ENCODE data around the gene DDX24.

DNA sequence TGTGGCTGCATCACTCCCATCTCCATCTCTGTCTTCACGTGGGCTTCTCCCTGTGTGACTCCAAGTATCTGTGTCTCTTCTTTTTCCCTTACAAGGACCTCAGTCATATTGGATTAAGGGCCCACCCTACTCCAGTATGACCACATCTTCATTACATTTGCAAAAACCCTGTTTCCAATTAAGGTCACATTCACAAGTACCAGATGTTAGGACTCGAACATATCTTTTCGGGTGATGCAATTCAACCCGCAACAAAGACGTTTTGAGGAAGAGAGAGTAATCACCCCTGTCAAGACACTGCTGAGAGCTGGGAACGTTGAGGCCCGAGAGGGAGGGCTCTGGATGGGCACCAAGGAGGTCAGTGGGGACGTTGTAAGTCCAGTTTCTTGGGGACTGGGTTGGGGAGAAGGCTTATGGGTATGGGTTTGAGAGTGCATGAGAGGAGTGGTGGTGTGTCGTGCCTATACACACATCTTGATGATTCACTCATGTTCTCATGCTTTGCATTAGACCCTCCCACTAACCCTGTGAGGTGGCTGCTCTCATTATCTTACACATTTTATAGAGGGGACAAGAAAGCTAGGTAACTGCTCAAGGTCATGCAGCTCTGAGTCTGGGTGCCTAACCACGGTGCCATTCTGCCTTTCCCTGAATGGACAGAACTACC lies 17.5 kb upstream of the DDX24 start:
- no peak for TF ChIP-seq EZH2phosphoT487 (IDR thresholded peaks at IDR 0.05; ENCODE audit: low read depth, severe bottlenecking, unreplicated experiment)
- no peak for TF ChIP-seq CTCF (IDR thresholded peaks at IDR 0.05; ENCODE audit: poor library complexity)
- no peak for TF ChIP-seq EZH2 (IDR thresholded peaks at IDR 0.05; ENCODE audit: borderline replicate concordance)
